GM21367 (cell line): ENCODE measurements around the gene NR4A2.
"Not testable (repeated sequence)": the region's sequence is repeated elsewhere in the genome, so short reads cannot be mapped to it uniquely, and the experiment has no call there.

Experiments
- ATAC-seq: cut with Tn5 transposase; IDR thresholded peaks from one replicate; pipeline ENCODE4 v1.9.1; 2021; ENCODE audit not compliant: unreplicated experiment

NR4A2 gene

DNA sequence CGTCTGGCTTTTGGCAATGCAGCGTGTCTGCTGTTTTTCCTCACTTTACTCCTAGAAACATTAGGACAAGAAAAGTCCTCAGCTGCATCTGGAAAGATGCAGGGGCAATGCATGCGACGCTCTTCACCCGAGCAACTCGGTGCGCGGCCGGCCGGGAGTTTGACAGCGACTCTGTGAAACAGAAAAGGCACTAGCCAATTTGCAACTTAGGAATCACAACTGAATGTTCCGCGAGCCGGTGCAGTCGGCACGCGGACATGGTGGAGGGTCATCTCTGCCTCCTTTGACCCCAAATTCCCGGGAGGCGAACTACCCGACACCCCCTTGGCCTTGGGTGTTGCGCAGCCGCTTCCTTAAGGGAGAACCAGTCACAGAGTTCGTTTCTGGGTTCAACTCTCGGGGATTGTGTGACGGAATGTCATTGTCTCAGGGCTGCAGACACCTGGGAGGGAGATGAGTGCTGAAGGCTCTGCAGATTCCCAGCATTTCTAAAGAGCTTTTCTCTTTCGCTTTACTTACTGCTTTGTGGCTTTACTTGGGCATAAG, 9.8 kb downstream of the NR4A2 start:
- ATAC-seq = peak; percentile 36

DNA sequence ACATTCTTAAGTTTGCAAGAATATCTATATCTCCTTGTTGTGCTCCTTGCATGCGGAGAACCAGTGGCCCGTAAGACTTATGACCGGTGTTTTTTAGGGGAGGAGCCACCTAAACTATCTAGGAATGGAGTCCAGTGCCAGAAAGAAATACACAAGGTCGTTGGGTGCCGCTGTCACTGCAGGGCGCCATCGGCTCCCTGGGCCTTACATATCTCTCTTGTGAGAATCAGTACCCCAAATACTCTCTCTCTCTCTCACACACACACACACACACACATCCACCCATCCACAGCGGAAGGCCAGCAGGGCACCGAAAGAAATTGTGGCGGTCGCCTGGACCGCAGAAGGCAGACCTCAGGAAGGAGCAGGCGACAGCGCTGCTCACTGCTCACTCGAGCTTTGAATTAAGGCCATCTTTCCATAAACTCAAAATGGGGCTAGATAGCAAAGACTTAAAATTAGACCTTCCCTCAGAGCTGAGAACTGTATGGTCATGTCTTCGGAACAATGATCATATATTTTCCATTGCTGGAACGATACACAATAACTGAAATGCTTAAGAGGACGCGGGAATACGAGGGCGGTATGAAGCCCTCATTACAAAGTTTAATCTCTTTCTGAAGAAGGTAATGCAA, 10.4 kb downstream of the NR4A2 start:
- peak; percentile 69 for ATAC-seq

DNA sequence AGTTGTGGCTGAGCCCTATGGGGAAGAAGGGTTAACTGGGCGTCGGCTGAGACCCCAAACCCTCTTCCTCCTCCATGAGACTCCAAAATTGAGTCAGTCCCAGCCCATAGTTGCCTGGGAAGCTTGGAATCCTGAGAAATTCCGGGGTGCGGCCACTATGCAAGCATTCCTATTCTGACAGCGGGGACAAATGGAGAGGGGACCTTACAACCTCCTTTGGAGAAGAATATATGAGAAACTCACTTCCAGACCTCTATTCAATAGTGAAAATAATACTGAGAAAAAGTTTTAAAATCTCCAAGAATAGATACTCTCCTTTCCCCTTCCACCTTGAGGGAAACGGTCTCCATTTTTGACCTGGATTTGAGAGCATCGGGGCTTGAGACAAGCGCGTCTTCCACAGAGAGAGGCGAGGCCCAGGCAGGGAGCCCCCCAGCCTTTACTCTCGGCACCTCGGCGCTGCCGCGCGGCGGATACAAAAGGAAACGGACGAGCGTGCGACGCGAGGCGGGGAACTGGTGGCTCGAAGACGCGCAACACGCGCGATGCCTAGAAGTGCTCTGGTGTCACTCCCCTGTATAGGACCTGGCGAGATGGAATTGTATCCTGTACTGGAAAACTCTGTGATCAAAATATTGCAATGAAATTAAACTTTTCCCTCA, 11.1 kb downstream of the NR4A2 start:
- no peak for ATAC-seq

DNA sequence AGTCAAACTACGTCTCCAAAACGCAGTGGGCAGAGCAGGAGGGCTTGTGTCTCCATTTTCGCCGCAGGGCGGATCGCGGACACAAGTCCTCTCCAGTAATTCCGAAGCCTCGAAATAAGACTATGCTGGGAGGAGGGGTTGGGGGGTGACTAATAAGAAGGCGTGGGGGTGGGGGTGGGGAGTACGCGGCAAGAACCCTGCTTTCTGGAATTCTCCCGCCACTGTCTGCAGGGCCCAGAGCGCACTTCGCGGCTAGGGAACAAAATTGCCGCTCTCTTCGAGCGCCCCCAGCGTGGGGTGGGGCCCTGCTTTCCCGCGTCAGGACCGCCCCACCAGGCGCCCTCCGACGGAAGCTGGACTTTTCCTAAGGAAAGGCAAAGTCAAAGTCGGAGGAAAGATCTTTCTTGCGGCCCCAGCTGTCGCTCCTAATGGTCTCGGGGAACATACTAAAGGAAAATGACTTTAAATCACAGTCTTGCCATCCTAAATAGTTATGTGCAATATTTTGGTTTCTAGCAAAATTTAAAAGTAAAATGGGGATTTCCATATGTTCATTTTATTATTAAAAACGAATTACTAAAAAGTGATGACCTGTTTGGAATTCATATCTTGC, 11.9 kb downstream of the NR4A2 start:
- ATAC-seq = no peak

DNA sequence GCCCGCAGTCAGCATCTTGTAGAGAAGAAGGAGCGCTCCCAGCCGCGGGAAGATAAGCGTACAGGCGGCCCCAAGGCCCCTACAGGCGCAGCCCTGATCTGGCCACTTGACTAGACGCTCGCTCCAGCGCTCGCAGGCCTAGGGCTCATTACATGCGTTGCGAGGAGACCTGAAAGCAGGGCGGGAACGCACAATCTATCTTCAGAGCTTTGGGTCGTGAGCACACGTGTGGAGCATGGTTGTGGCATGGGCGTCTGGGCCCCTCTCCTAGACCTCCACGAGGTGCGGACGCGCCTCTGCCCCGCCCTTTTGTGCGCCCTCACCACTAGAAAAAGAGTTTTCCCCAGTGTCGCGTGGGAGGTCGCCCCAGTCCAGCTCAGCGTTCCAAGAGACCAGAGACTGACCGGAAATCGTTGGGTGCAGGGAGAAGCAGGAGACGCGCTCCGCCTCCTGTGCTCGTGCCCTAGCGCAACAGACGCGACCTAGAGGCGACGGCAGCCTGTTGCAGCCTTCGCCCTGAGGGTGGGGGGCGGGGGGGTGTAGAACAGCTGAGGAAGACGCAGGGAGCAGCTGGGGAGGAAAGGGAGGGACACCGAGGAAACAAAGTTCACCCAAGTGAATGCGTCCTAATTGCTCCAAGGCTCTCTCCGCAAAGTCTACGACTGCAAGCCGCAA, 12.6 kb downstream of the NR4A2 start:
- ATAC-seq = no peak

DNA sequence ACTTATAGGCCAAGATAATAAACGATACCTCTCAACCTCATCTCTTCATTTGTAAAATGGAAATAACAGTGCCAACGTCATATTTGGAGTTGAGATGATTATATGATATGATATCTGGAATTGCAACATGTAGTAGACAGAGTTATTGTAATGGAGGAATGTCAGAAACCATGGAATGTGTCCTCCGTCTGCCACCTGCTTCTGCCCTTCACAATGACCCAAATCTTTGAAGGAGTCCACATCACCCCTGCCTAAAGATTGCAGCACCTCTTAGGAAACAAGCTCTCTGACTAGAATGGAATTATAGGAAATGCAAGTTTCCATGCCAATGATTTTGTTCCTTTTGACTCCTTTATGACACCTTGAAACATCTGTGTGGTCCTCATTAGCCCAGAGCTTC, 14.9 kb downstream of the NR4A2 start:
- no peak for ATAC-seq

DNA sequence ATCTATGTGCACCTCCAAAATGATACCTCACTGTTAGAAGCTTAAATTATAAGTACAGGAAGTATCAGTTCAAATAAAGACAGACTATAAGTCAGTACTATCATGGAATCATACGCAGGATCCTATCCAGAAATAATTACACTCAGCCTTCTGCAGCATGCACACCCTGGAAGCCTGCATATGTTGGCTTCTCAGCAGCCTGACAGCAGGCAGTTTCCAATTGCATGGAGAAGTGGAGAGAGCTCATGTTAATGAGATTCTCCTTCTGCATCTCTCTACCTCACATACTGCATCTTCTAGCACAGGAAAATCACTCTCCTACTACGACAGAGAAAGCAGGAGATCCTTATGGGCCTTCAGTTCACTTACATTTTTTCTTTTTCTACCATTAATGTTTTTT, 20.5 kb downstream of the NR4A2 start:
- ATAC-seq = no peak

DNA sequence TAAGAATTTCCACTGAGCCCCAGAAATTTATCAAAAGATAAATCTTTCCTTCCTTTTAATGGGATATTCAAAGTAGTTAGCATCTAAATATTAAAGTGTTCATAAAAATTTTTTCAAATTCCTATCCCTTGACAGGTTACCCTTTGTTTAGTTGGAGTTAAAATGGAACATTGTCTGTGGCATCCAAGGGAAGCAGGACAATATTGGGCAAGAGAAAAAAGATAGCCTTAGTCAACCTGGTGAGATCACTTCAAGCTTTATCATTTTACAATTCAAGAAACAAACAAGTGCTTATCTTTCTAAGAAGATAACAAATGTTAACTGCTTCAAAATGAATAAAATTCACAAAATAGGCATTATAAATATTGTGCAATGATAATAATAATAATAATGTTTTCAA, 21.7 kb downstream of the NR4A2 start:
- no peak for ATAC-seq

DNA sequence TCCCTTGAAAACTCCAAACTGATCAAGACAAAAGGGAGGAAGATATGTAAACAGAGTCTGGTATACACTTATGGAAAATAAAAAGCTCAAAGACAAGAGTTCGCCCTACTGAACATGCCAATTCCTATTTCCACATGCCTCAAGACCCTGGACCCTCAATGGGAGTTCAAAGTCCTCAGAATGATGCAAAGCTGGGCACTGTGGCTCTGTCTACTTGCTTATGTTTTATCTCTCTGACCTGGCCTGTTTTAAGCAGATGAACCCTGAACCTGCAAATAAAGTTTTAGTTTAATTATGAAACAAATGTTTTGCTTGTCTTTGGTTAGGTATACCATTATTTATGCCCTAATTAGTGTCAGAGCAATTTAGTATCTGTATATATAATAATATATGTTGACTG, 22.6 kb downstream of the NR4A2 start:
- no peak for ATAC-seq

DNA sequence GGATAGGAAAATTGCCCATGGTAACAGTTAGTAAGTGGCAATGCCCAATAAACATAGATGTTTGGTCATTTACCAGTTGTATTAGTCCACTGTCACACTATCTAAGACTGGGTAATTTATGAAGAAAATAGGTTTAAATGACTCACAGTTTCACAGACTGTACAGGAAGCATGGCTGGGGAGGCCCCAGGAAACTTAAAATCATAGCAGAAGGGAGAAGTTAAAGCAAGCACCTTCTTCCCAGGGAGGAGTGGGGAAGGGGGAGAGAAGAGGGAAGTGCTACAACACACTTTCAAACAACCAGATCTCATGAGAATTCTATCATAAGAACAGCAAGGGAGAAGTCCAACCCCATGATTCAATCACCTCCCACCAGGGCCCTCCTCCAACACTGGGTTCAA, 23.4 kb downstream of the NR4A2 start:
- peak; percentile 68 for ATAC-seq

DNA sequence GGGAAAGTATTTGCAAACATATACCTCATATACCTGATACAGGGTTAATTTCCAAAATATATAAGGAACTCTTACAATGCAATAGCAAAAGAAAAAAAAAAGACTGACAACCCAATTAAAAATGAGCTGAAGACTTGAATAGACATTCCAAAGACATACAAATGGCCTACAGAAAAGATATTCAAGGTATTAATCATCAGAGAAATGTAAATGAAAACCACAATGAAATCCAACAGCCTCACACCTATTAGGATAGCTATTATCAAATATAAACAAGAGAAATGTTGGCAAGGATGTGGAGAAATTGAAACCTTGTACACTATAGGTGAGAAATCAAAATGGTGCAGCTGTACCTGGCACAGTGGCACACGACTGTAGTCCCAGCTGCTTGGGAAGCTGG, 25.7 kb downstream of the NR4A2 start:
- ATAC-seq = no peak

DNA sequence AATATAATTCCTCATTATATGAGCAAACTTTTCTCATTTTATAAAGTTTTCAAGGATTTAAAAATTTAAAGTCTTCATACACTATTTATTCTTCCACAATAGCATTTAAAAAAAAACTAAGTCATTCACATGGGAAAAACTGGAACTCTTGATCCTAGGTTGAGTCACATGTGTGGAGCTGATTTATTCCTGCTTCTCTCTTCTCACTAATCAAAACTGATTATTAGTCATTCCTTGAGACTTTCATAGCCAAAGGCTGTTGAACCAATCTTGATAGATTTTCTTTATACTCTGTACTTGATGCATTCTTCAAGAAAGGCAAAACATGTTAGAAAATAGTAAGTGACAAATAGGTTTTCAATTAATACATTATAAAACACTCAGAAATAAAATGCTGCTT, 27.4 kb downstream of the NR4A2 start:
- no peak for ATAC-seq

DNA sequence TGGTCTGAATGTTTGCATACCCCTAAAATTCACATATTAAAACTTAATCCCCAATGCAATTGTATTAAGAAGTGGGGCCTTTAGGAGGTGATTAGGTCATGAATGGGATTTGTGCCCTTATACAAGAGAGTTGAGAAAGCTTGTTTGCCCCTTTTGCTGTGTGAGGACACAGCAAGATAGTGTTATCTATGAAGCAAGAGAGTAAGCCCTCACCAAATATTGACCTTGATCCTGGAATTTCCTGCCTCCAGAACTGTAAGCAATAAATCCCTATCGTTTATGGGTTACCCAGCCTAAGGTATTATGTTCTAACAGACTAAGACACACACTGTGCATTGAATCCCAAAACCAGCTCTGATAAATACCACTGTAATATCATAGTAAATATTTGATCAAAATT, 32.2 kb downstream of the NR4A2 start:
- ATAC-seq = no peak

DNA sequence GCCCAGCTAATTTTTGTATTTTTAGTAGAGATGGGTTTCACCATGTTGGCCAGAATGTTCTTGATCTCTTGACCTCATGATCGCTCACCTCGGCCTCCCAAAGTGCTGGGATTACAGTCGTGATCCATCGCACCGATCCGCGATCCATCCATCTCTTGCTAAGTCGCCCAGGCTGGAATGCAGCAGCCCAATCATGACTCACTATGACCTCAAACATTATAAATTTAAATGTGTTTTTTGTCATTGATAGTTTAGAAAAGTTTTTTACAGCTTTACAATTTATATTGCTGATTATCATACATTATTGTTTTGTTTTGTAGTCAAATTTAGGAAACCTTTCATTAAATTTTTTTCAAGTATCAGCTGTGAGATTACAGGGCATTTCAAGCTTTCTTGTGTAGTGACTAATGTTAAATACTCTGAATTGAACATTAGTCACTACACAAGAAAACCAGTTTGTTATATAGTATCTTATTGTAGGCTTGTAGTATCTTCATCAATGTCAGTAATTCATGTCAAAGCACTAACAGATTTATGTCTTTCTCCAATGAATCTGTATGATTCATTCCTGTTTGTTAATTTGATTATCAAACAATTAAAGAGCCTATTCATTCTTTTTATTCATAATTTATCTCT, 37.5 kb downstream of the NR4A2 start:
- no peak for ATAC-seq

DNA sequence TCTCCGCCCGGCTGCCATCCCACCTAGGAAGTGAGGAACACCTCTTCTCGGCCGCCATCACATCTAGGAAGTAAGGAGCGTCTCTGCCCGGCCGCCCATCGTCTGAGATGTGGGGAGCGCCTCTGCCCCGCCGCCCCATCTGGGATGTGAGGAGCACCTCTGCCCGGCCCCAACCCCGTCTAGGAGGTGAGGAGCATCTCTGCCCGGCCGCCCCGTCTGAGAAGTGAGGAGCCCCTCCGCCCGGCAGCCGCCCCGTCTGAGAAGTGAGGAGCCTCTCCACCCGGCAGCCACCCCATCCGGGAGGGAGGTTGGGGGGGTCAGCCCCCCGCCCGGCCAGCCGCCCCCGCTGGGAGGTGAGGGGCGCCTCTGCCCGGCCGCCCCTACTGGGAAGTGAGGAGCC, 39.1 kb downstream of the NR4A2 start:
- ATAC-seq = not testable (repeated sequence)

DNA sequence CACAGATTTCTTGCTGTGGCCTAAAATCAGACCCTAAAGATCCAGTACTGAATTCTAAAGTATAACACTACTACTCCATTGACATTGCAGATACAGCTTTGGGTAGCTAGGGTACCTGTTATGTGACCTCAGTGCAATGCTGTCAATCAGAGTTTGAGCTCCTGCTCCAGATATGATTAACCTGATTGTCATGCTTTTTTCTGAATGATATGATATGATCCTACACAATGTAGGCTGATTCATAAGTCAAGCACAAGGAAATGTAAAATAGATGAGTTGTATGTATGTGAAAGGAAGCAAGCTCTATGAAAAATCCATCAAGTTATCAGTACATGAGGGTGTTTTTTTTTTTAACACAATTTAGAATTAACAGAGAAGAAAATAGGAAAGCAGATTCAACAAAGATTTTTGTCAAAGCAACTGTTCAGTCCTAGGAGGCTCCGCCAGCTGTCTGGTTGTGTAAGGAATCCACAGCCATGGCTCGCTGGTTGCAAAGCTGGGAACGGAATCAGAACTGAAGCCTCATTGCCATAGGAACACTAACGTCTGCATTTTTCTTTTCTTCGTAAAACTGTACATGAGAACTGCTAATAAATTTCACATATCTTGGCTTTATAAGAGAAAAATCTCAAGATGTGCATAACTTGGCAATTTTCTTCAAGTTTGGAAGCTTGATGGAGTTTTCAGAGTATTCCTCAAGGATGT, 52.9 kb downstream of the NR4A2 start:
- no peak for ATAC-seq
